Smooth muscle cell (in vitro differentiated cells): ENCODE results near the gene POLR1D. TPM values are rescaled to one million over a fixed set of nuclear protein-coding genes. Genes with fewer than 3 reads are reported as not detected.

Source experiments
- DNase-seq: peaks from one replicate; lab custom pipeline; 2025; ENCODE audit not compliant: unreplicated experiment; lab: John Stamatoyannopoulos, UW
- H2AFZ ChIP-seq: fragments of 200-600 bp; sonication (generic); 2 replicates; pipeline ENCODE4 v1.6.0; 2016; ENCODE audit warnings: antibody characterized with exemption, low read depth, mild to moderate bottlenecking
- H3F3A ChIP-seq: fragments of 200-600 bp; sonication (generic); 2 replicates; pipeline ENCODE4 v1.6.0; 2017; ENCODE audit warnings: antibody characterized with exemption, low read depth
- H3K27ac ChIP-seq: fragments of 200-600 bp; sonication (generic); 2 replicates; pipeline ENCODE4 v1.5.1; 2016; ENCODE audit warnings: low read depth, mild to moderate bottlenecking
- H3K27me3 ChIP-seq: fragments of 200-600 bp; sonication (generic); 2 replicates; pipeline ENCODE4 v1.6.1; 2016; ENCODE audit warnings: low read depth, mild to moderate bottlenecking
- H3K36me3 ChIP-seq: fragments of 200-600 bp; sonication (generic); 2 replicates; pipeline ENCODE4 v1.5.1; 2016; ENCODE audit warnings: low read depth
- H3K4me1 ChIP-seq: fragments of 200-600 bp; sonication (generic); 2 replicates; pipeline ENCODE4 v1.5.1; 2016; ENCODE audit warnings: low read depth
- H3K4me2 ChIP-seq: fragments of 200-600 bp; sonication (generic); 2 replicates; pipeline ENCODE4 v1.6.0; 2016; ENCODE audit warnings: mild to moderate bottlenecking
- H3K4me3 ChIP-seq: fragments of 200-600 bp; sonication (generic); 2 replicates; pipeline ENCODE4 v1.5.1; 2016; ENCODE audit warnings: mild to moderate bottlenecking
- H3K79me2 ChIP-seq: fragments of 200-600 bp; sonication (generic); 2 replicates; pipeline ENCODE4 v1.6.0; 2016; ENCODE audit warnings: low read depth, mild to moderate bottlenecking
- H3K9ac ChIP-seq: fragments of 200-600 bp; sonication (generic); 2 replicates; pipeline ENCODE4 v1.6.0; 2016; ENCODE audit warnings: low read depth
- H3K9me3 ChIP-seq: fragments of 200-600 bp; sonication (generic); replicated peaks from 2 replicates; pipeline ENCODE4 v1.5.1; 2016; ENCODE audit warnings: low read depth
- H4K20me1 ChIP-seq: fragments of 200-600 bp; sonication (generic); 2 replicates; pipeline ENCODE4 v1.6.0; 2016; ENCODE audit warnings: low read depth
- CTCF ChIP-seq: fragments of 200-600 bp; sonication (generic); IDR thresholded peaks from 2 replicates; pipeline ENCODE4 v1.5.1; 2017; ENCODE audit warnings: borderline replicate concordance, mild to moderate bottlenecking, antibody characterized with exemption; ENCODE audit not compliant: insufficient read depth, poor library complexity, severe bottlenecking
- WGBS: methylation state at CpG from one replicate; pipeline ENCODE4 v1.1.7; 2016; ENCODE audit warnings: low lambda C conversion rate; 5-methylcytosine and 5-hydroxymethylcytosine counted together
- polyA plus RNA-seq: library from polyadenylated mRNA; unstranded; fragments of >200 nt; fragmentation: Nextera tagmentation; extraction: Ambion mirVana; gene quantifications from 2 replicates; pipeline ENCODE4 v1.2.1, GENCODE V29; 2016
- total RNA-seq: library from RNA; depleted of rRNA; stranded (reverse); fragments of >200 nt; gene quantifications from 2 replicates; pipeline ENCODE4 v1.2.3, GENCODE V29; 2014

The POLR1D gene
- total and polyA plus RNA-seq, 2 experiments from 2014 or later: 45.7 to 102 TPM

- no peak overlapping the region for H2AFZ ChIP-seq
- H3K9me3 ChIP-seq: no peaks in the 10 kb centered on the region
- no peak overlapping the region for H3K9ac ChIP-seq
- H3K4me3 ChIP-seq: no peak overlapping the region
- no peaks in the 10 kb centered on the region for H3F3A ChIP-seq
- no peaks in the 10 kb centered on the region for H3K4me1 ChIP-seq
- peaks cover 58% of the 10 kb centered on the region for H4K20me1 ChIP-seq
- H3K79me2 ChIP-seq: peaks cover 40% of the 10 kb centered on the region
- no peak for TF ChIP-seq CTCF
- H3K27ac ChIP-seq: no peak overlapping the region
- WGBS: 73% methylated on average over 4 of the region's 4 CpGs
- H3K36me3 ChIP-seq: no peaks in the 10 kb centered on the region
- no peaks in the 10 kb centered on the region for H3K27me3 ChIP-seq
- no peak overlapping the region for H3K4me2 ChIP-seq
- no peak for DNase-seq
Measured at GRCh38 chr13:27631156-27631555, 9.5 kb downstream of the POLR1D start.

- 100% methylated on average over 2 of the region's 2 CpGs for WGBS
- Histone ChIP-seq H3F3A (no peaks in the 10 kb centered on the region), H3K27me3 (no peaks in the 10 kb centered on the region), H3K79me2 (peaks cover 36% of the 10 kb centered on the region), H3K4me2 (no peak overlapping the region), H3K4me1 (no peaks in the 10 kb centered on the region), H3K9me3 (no peaks in the 10 kb centered on the region), H2AFZ (no peak overlapping the region), H3K36me3 (no peaks in the 10 kb centered on the region), H3K9ac (no peak overlapping the region), H3K27ac (no peak overlapping the region), H3K4me3 (no peak overlapping the region), H4K20me1 (peaks cover 57% of the 10 kb centered on the region)
- no peak for DNase-seq
- TF ChIP-seq CTCF: no peak
Measured at GRCh38 chr13:27631665-27632064, 10.0 kb downstream of the POLR1D start.

- H4K20me1 ChIP-seq: peaks cover 61% of the 10 kb centered on the region
- 96% methylated on average over 4 of the region's 4 CpGs for WGBS
- no peaks in the 10 kb centered on the region for H3K36me3 ChIP-seq
Measured at GRCh38 chr13:27632214-27632613, 10.5 kb downstream of the POLR1D start.

More at GRCh38 chr13:27632214-27632613, 10.5 kb downstream of the POLR1D start:
- TF ChIP-seq CTCF: no peak
- H3K9me3 ChIP-seq: no peaks in the 10 kb centered on the region
- no peaks in the 10 kb centered on the region for H3F3A ChIP-seq
- no peak for DNase-seq
- no peak overlapping the region for H3K4me2 ChIP-seq
- H3K27ac ChIP-seq: no peak overlapping the region
- H3K9ac ChIP-seq: no peak overlapping the region
- H3K4me3 ChIP-seq: no peak overlapping the region
- H3K4me1 ChIP-seq: no peaks in the 10 kb centered on the region
- no peaks in the 10 kb centered on the region for H3K27me3 ChIP-seq
- H3K79me2 ChIP-seq: peaks cover 39% of the 10 kb centered on the region
- H2AFZ ChIP-seq: no peak overlapping the region
